GM18909 (cell line): ENCODE measurements around the gene KRT23.

ENCODE experiments used
- ATAC-seq: cut with Tn5 transposase; IDR thresholded peaks from one replicate; pipeline ENCODE4 v1.9.1; 2021; ENCODE audit warnings: mild to moderate bottlenecking; ENCODE audit not compliant: unreplicated experiment, poor library complexity

The KRT23 gene

GRCh38 chr17:40873801-40874200, 63.6 kb downstream of the KRT23 start:
- no peak for ATAC-seq

GRCh38 chr17:40873255-40873654, 64.2 kb downstream of the KRT23 start:
- no peak for ATAC-seq
